Neural cell (in vitro differentiated cells): ENCODE measurements around the gene BMPR1A. TPM values are rescaled to one million over a fixed set of nuclear protein-coding genes. Genes with fewer than 3 reads are reported as not detected.

ENCODE experiments used
- H2AFZ ChIP-seq: fragments of 200-600, 300-800 bp; sonication (generic), shearing (Covaris generic); 2 replicates; pipeline ENCODE4 v1.6.0; 2014; ENCODE audit warnings: low read depth, mild to moderate bottlenecking, antibody characterized with exemption, low read length, moderate library complexity
- H3F3A ChIP-seq: fragments of 200-600 bp; shearing (Covaris generic); 2 replicates; pipeline ENCODE4 v1.6.1; 2016; ENCODE audit warnings: mild to moderate bottlenecking, moderate library complexity, mixed read lengths, antibody characterized with exemption, low read length; ENCODE audit not compliant: insufficient read depth, poor library complexity, severe bottlenecking
- H3K27ac ChIP-seq: fragments of 200-600, 300-800 bp; sonication (generic), shearing (Covaris generic); 2 replicates; pipeline ENCODE4 v1.5.1; 2014; ENCODE audit warnings: mild to moderate bottlenecking, low read length, moderate library complexity
- H3K27me3 ChIP-seq: fragments of 300-800, 200-600 bp; sonication (generic), shearing (Covaris generic); 2 replicates; pipeline ENCODE4 v1.6.0; 2014; ENCODE audit warnings: mild to moderate bottlenecking, low read depth, low read length, moderate library complexity; ENCODE audit not compliant: insufficient read depth
- H3K36me3 ChIP-seq: fragments of 300-800, 200-600 bp; sonication (generic), shearing (Covaris generic); 2 replicates; pipeline ENCODE4 v1.5.1; 2014; ENCODE audit warnings: mild to moderate bottlenecking, antibody characterized with exemption, low read length, moderate library complexity; ENCODE audit not compliant: insufficient read depth
- H3K4me2 ChIP-seq: fragments of 300-800, 200-600 bp; sonication (generic), shearing (Covaris generic); 2 replicates; pipeline ENCODE4 v1.6.0; 2014; ENCODE audit warnings: mild to moderate bottlenecking, low read length
- H3K4me3 ChIP-seq: fragments of 300-800, 200-600 bp; sonication (generic), shearing (Covaris generic); 2 replicates; pipeline ENCODE4 v1.5.1; 2014; ENCODE audit warnings: mild to moderate bottlenecking, low read length, moderate library complexity
- H3K79me2 ChIP-seq: fragments of 200-600 bp; shearing (Covaris generic); replicated peaks from 2 replicates; pipeline ENCODE4 v1.6.0; 2014; ENCODE audit warnings: mild to moderate bottlenecking, low read length, moderate library complexity; ENCODE audit not compliant: insufficient read depth
- H3K9ac ChIP-seq: fragments of 300-800, 200-600 bp; sonication (generic), shearing (Covaris generic); 2 replicates; pipeline ENCODE4 v1.6.1; 2016; ENCODE audit warnings: mild to moderate bottlenecking, low read length, mixed read lengths
- H3K9me2 ChIP-seq: fragments of 200-600 bp; shearing (Covaris generic); 2 replicates; pipeline ENCODE4 v1.6.1; 2016; ENCODE audit warnings: mild to moderate bottlenecking, low read length, mixed read lengths; ENCODE audit not compliant: insufficient read depth
- H3K9me3 ChIP-seq: fragments of 200-600, 300-800 bp; sonication (generic), shearing (Covaris generic); 2 replicates; pipeline ENCODE4 v1.6.1; 2016; ENCODE audit warnings: mild to moderate bottlenecking, mixed run types, low read length, moderate library complexity, mixed read lengths
- H4K20me1 ChIP-seq: fragments of 200-600 bp; shearing (Covaris generic); 2 replicates; pipeline ENCODE4 v1.6.1; 2016; ENCODE audit warnings: mild to moderate bottlenecking, mixed run types; ENCODE audit not compliant: insufficient read depth
- EP300 ChIP-seq: fragments of 450-650 bp; conservative IDR thresholded peaks from 2 replicates; pipeline ENCODE4 v1.6.1; 2014; ENCODE audit warnings: antibody characterized with exemption, mild to moderate bottlenecking, moderate library complexity; ENCODE audit not compliant: poor library complexity, severe bottlenecking
- EZH2 ChIP-seq: fragments of 200-600, 300-800 bp; shearing (Covaris generic), sonication (generic); IDR thresholded peaks from 2 replicates; pipeline ENCODE4 v1.6.1; 2014; ENCODE audit warnings: antibody characterized with exemption, low read length, borderline replicate concordance, mild to moderate bottlenecking; ENCODE audit not compliant: insufficient read depth, poor library complexity, severe bottlenecking
- MXI1 ChIP-seq: fragments of 450-650 bp; conservative IDR thresholded peaks from 2 replicates; pipeline ENCODE4 v1.6.1; 2014; ENCODE audit warnings: antibody characterized with exemption, mild to moderate bottlenecking; ENCODE audit not compliant: poor library complexity, severe bottlenecking
- POLR2AphosphoS5 ChIP-seq: IDR thresholded peaks from 2 replicates; pipeline ENCODE4 v1.6.1; 2012
- RAD21 ChIP-seq: fragments of 450-650 bp; conservative IDR thresholded peaks from 2 replicates; pipeline ENCODE4 v1.6.1; 2014; ENCODE audit warnings: antibody characterized with exemption, mild to moderate bottlenecking, moderate library complexity
- SMC3 ChIP-seq: fragments of 450-650 bp; conservative IDR thresholded peaks from 2 replicates; pipeline ENCODE4 v1.6.1; 2014; ENCODE audit warnings: antibody characterized with exemption, mild to moderate bottlenecking, moderate library complexity; ENCODE audit not compliant: poor library complexity
- TAF1 ChIP-seq: IDR thresholded peaks from 2 replicates; pipeline ENCODE4 v1.6.1; 2012; ENCODE audit warnings: low read depth
- polyA plus RNA-seq: library from polyadenylated mRNA; depleted of rRNA; stranded (reverse); fragments of >200 nt; gene quantifications from 2 replicates; pipeline ENCODE4 v1.2.3, GENCODE V29; 2014
- TF ChIP-seq, protein P1 (sequence below): fragments of 450-650 bp; IDR thresholded peaks from 2 replicates; pipeline ENCODE4 v1.5.1; 2014; ENCODE audit warnings: antibody characterized with exemption, mild to moderate bottlenecking, moderate library complexity; ENCODE audit not compliant: poor library complexity, severe bottlenecking
- TF ChIP-seq, protein P2 (sequence below): IDR thresholded peaks from 2 replicates; pipeline ENCODE4 v1.6.1; 2012; ENCODE audit warnings: borderline replicate concordance

The BMPR1A gene
- polyA plus RNA-seq, 1 donor from 2014 or later = 29.9 TPM

DNA sequence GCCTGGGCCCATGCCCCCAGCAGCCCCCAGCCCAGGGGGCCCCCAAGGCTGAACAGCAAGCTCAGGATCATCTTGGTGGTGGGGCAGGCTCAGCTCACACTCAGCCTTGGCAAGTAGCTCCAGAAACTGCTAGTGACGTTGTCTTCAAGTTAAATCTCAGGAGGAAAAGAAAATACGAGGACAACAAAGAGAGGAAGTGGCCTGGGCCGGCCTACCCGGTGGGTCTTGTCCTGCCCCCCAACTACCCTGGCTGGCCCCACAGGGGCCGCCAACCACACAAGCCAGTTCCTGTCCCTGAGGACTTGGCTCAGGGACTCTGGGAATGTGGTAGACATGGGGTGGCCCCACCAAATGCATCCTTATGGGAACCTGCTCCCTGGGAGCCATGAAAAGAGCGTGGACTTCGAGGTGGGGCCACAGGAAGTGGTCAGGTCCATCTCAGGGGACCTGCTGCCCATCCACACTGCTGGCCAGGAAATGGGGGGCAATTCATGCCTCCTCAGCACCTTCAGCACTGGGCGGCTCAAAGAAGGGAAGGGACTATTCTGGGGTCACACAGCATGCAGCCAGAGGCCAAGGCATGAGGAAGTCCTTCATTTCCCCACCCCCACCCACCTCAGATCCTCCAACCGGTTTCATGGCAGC lies 201.2 kb downstream of the BMPR1A start, which contains the start of gene MMRN2:
Gene MMRN2, minus strand, starts transcription at position 145 of the 645 bp plus-strand sequence. Its CDS starts 74 bp downstream, at position 71.
- no peak within 1 kb of the TSS for H3K4me3 ChIP-seq
- no peaks in the 10 kb centered on the region for H4K20me1 ChIP-seq
- H3F3A ChIP-seq = no peaks in the 10 kb centered on the region
- no peaks in the 10 kb centered on the region for H3K79me2 ChIP-seq
- no peaks in the 10 kb centered on the region for H3K36me3 ChIP-seq
- H3K9ac ChIP-seq = no peak within 1 kb of the TSS
- H3K4me2 ChIP-seq = no peak within 1 kb of the TSS
- no peak within 1 kb of the TSS for H3K27ac ChIP-seq
- no peaks in the 10 kb centered on the region for H3K9me3 ChIP-seq
- no peaks in the 10 kb centered on the region for H3K27me3 ChIP-seq
- H2AFZ ChIP-seq = no peak within 1 kb of the TSS
- TF ChIP-seq, protein P1, sequence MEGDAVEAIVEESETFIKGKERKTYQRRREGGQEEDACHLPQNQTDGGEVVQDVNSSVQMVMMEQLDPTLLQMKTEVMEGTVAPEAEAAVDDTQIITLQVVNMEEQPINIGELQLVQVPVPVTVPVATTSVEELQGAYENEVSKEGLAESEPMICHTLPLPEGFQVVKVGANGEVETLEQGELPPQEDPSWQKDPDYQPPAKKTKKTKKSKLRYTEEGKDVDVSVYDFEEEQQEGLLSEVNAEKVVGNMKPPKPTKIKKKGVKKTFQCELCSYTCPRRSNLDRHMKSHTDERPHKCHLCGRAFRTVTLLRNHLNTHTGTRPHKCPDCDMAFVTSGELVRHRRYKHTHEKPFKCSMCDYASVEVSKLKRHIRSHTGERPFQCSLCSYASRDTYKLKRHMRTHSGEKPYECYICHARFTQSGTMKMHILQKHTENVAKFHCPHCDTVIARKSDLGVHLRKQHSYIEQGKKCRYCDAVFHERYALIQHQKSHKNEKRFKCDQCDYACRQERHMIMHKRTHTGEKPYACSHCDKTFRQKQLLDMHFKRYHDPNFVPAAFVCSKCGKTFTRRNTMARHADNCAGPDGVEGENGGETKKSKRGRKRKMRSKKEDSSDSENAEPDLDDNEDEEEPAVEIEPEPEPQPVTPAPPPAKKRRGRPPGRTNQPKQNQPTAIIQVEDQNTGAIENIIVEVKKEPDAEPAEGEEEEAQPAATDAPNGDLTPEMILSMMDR = no peak
- TF ChIP-seq MXI1 (no peak), EP300 (no peak), RAD21 (no peak), TAF1 (no peak), POLR2AphosphoS5 (no peak), SMC3 (no peak), EZH2 (no peak)
- TF ChIP-seq, protein P2, sequence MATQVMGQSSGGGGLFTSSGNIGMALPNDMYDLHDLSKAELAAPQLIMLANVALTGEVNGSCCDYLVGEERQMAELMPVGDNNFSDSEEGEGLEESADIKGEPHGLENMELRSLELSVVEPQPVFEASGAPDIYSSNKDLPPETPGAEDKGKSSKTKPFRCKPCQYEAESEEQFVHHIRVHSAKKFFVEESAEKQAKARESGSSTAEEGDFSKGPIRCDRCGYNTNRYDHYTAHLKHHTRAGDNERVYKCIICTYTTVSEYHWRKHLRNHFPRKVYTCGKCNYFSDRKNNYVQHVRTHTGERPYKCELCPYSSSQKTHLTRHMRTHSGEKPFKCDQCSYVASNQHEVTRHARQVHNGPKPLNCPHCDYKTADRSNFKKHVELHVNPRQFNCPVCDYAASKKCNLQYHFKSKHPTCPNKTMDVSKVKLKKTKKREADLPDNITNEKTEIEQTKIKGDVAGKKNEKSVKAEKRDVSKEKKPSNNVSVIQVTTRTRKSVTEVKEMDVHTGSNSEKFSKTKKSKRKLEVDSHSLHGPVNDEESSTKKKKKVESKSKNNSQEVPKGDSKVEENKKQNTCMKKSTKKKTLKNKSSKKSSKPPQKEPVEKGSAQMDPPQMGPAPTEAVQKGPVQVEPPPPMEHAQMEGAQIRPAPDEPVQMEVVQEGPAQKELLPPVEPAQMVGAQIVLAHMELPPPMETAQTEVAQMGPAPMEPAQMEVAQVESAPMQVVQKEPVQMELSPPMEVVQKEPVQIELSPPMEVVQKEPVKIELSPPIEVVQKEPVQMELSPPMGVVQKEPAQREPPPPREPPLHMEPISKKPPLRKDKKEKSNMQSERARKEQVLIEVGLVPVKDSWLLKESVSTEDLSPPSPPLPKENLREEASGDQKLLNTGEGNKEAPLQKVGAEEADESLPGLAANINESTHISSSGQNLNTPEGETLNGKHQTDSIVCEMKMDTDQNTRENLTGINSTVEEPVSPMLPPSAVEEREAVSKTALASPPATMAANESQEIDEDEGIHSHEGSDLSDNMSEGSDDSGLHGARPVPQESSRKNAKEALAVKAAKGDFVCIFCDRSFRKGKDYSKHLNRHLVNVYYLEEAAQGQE = no peak
- no peaks in the 10 kb centered on the region for H3K9me2 ChIP-seq

DNA sequence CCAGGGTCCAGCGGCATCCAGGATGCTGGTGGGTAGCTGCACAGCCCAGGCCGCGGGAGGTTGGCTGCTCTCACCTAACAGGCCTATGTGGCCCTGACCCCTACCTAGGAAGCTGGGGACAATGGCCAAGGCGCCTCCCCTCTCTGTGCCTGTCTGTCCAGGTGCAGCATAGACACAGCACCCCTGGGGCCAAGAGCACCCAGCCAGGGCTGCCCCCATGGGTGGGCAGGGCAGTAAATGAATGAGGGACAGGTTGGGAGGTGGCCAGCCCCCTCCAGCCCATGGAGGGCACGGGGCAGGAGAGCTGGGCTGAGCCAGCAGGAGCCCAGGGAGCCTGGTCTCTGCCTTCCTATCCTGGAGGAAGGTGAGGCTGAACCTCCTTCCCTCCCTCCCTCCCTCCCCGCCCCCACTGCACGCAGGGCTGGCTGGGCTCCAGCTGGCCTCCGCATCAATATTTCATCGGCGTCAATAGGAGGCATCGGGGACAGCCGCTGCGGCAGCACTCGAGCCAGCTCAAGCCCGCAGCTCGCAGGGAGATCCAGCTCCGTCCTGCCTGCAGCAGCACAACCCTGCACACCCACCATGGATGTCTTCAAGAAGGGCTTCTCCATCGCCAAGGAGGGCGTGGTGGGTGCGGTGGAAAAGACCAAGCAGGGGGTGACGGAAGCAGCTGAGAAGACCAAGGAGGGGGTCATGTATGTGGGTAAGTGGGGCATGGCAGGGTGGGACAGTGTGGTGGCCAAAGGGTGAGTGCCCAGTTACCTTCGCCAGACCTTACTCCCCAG lies 201.9 kb downstream of the BMPR1A start, which contains the start of gene SNCG:
Gene SNCG, plus strand, starts transcription at position 484 of the 785 bp plus-strand sequence. Its CDS starts 99 bp downstream, at position 583.
- Histone ChIP-seq H4K20me1 (no peaks in the 10 kb centered on the region), H3K9me3 (no peaks in the 10 kb centered on the region), H3K79me2 (no peaks in the 10 kb centered on the region), H3K4me2 (no peak within 1 kb of the TSS), H3K36me3 (no peaks in the 10 kb centered on the region), H3K9ac (no peak within 1 kb of the TSS), H2AFZ (no peak within 1 kb of the TSS), H3F3A (no peaks in the 10 kb centered on the region), H3K27me3 (no peaks in the 10 kb centered on the region), H3K4me3 (no peak within 1 kb of the TSS), H3K9me2 (no peaks in the 10 kb centered on the region), H3K27ac (no peak within 1 kb of the TSS)
- no peak for TF ChIP-seq MXI1
- TF ChIP-seq, protein P2 = no peak
- TF ChIP-seq EP300 = no peak
- no peak for TF ChIP-seq TAF1
- TF ChIP-seq RAD21 = no peak
